GM12878 (cell line): ENCODE data around the gene RBM8A. TPM values are rescaled to one million over a fixed set of nuclear protein-coding genes. Genes with fewer than 3 reads are reported as not detected.

ENCODE experiments used
- ATAC-seq: fragments of 200-7000 bp; cut with Tn5 transposase; 3 replicates; pipeline ENCODE4 v1.9.1; 2020; ENCODE audit warnings: mild to moderate bottlenecking, moderate library complexity
- BruUV-seq: library from RNA; stranded (reverse); fragments of 400-500 nt; replicated peaks from 2 replicates; lab custom pipeline; 2021; lab: Mats Ljungman, UMichigan
- CTCF ChIA-PET: fragments of 300-600 bp; sonication (Branson Sonifier 250); formaldehyde crosslinking; extraction: SDS; loops from one replicate; lab custom pipeline; 2021; ENCODE audit warnings: inconsistent platforms; lab: Yijun Ruan, JAX
- POLR2A ChIA-PET: fragments of 350-600 bp; formaldehyde crosslinking; extraction: SDS; loops from one replicate; lab custom pipeline; 2021; ENCODE audit warnings: inconsistent platforms; lab: Charles Lee
- RAD21 ChIA-PET: fragments of 300-600 bp; sonication (Branson Sonifier 250); formaldehyde crosslinking; loops from one replicate; lab custom pipeline; 2023; ENCODE audit warnings: antibody characterized with exemption; ENCODE audit not compliant: unreplicated experiment; lab: Charles Lee
- SMC1A ChIA-PET: fragments of 300-600 bp; sonication (Branson Sonifier 250); formaldehyde crosslinking; loops from one replicate; lab custom pipeline; 2023; ENCODE audit not compliant: unreplicated experiment, uncharacterized antibody; lab: Charles Lee
- DNase-seq: peaks from one replicate; pipeline ENCODE4 v3.0.0-alpha.2; 2011; ENCODE audit warnings: low read depth, low spot score
- FAIRE-seq: peaks from 3 replicates; lab custom pipeline; 2011; peaks lifted over from hg19 to GRCh38; lab: Jason Lieb, UNC
- H2AFZ ChIP-seq: 2 replicates; pipeline ENCODE4 v1.6.0; 2011; ENCODE audit warnings: low read depth, low read length, control low read depth; ENCODE audit not compliant: control insufficient read depth
- H3K27ac ChIP-seq: 2 replicates; pipeline ENCODE4 v1.5.1; 2011; ENCODE audit warnings: control low read depth; ENCODE audit not compliant: control insufficient read depth, insufficient read depth
- H3K27me3 ChIP-seq, 2 experiments: replicated peaks in 1 of 2; 2 replicates each; pipeline versions ENCODE4 v1.6.0 to v1.6.1; 2011; ENCODE audit warnings: low read length in 1 of 2; ENCODE audit not compliant: control insufficient read depth in 2 of 2, insufficient read depth in 2 of 2
- H3K36me3 ChIP-seq, 2 experiments: 2 replicates each; pipeline ENCODE4 v1.5.1; 2011; ENCODE audit warnings: low read length in 1 of 2; ENCODE audit not compliant: control insufficient read depth in 2 of 2, insufficient read depth in 2 of 2
- H3K4me1 ChIP-seq: 2 replicates; pipeline ENCODE4 v1.6.1; 2011; ENCODE audit warnings: mild to moderate bottlenecking, low read length, moderate library complexity, mixed read lengths; ENCODE audit not compliant: control insufficient read depth, insufficient read depth
- H3K4me2 ChIP-seq: 2 replicates; pipeline ENCODE4 v1.6.0; 2011; ENCODE audit warnings: control low read depth; ENCODE audit not compliant: control insufficient read depth, insufficient read depth
- H3K4me3 ChIP-seq: fragments of 200-600 bp; sonication (generic); 2 replicates; pipeline ENCODE4 v1.5.1; 2016
- H3K79me2 ChIP-seq: 2 replicates; pipeline ENCODE4 v1.6.0; 2011; ENCODE audit warnings: low read length; ENCODE audit not compliant: control insufficient read depth, insufficient read depth
- H3K9ac ChIP-seq: 2 replicates; pipeline ENCODE4 v1.8.0; 2011; ENCODE audit warnings: low read length, control low read depth, mixed read lengths; ENCODE audit not compliant: control insufficient read depth, insufficient read depth
- H3K9me3 ChIP-seq: replicated peaks from 3 replicates; pipeline ENCODE4 v1.5.1; 2011; ENCODE audit warnings: mild to moderate bottlenecking, low read length; ENCODE audit not compliant: control insufficient read depth, insufficient read depth
- H4K20me1 ChIP-seq: 2 replicates; pipeline ENCODE4 v1.6.0; 2011; ENCODE audit not compliant: control insufficient read depth, insufficient read depth
- BMI1 ChIP-seq: fragments of 450-650 bp; IDR thresholded peaks from 2 replicates; pipeline ENCODE4 v1.6.1; 2016; ENCODE audit warnings: mild to moderate bottlenecking, moderate library complexity, borderline replicate concordance
- BRCA1 ChIP-seq: IDR thresholded peaks from 2 replicates; pipeline ENCODE4 v1.6.1; 2011; ENCODE audit warnings: low read depth, low read length, improper control_type of control experiment
- EP300 ChIP-seq, 2 experiments: fragments of 150-350 bp in 1 of 2; IDR thresholded peaks; 2 replicates each; pipeline ENCODE4 v1.6.1; 2011 to 2012; ENCODE audit warnings: low read depth in 2 of 2, low read length in 2 of 2, borderline replicate concordance in 1 of 2, improper control_type of control experiment in 1 of 2, inconsistent platforms in 1 of 2; ENCODE audit not compliant: control insufficient read depth in 1 of 2
- IRF4 ChIP-seq: IDR thresholded peaks from 2 replicates; pipeline ENCODE4 v1.6.1; 2011; ENCODE audit warnings: low read depth, low read length
- KDM1A ChIP-seq: fragments of 200-600 bp; sonication (generic); IDR thresholded peaks from 2 replicates; pipeline ENCODE4 v1.6.1; 2016; ENCODE audit warnings: borderline replicate concordance
- LARP7 ChIP-seq: fragments of 450-650 bp; IDR thresholded peaks from 2 replicates; pipeline ENCODE4 v1.6.1; 2017; ENCODE audit warnings: mild to moderate bottlenecking
- MEF2A ChIP-seq: IDR thresholded peaks from 2 replicates; pipeline ENCODE4 v1.6.1; 2011; ENCODE audit warnings: low read depth, mild to moderate bottlenecking, low read length, moderate library complexity; ENCODE audit not compliant: insufficient read depth
- MYB ChIP-seq: fragments of 150-350 bp; IDR thresholded peaks from 2 replicates; pipeline ENCODE4 v1.6.1; 2014; ENCODE audit warnings: mild to moderate bottlenecking, low read depth, low read length, borderline replicate concordance
- NR2C2 ChIP-seq: IDR thresholded peaks from 2 replicates; pipeline ENCODE4 v1.6.1; 2011; ENCODE audit warnings: borderline replicate concordance, low read depth; ENCODE audit not compliant: control insufficient read depth, insufficient read length
- SMAD5 ChIP-seq: IDR thresholded peaks from 2 replicates; pipeline ENCODE4 v1.6.1; 2016; ENCODE audit warnings: antibody characterized with exemption, low read depth
- SMC3 ChIP-seq: IDR thresholded peaks from 2 replicates; pipeline ENCODE4 v1.6.1; 2011; ENCODE audit warnings: low read length, improper control_type of control experiment, borderline replicate concordance
- STAT1 ChIP-seq: fragments of 450-650 bp; conservative IDR thresholded peaks from 2 replicates; pipeline ENCODE4 v1.6.1; 2014; ENCODE audit warnings: antibody characterized with exemption, mild to moderate bottlenecking
- ZBED1 ChIP-seq: IDR thresholded peaks from 2 replicates; pipeline ENCODE4 v1.6.1; 2016; ENCODE audit warnings: borderline replicate concordance
- WGBS: methylation state at CpG from one replicate; pipeline ENCODE4 v1.1.6; 2016; ENCODE audit warnings: low lambda C conversion rate; ENCODE audit not compliant: insufficient replicate concordance, insufficient coverage; ENCODE audit errors: missing lambda C conversion rate; 5-methylcytosine and 5-hydroxymethylcytosine counted together
- in situ Hi-C: fragments of 300-500 bp; cut with MboI; formaldehyde crosslinking; loops from 9 replicates; pipeline ENCODE4 v1.14.3; 2018; ENCODE audit warnings: mixed read lengths
- intact Hi-C: fragments of 100-400 bp; cut with micrococcal nuclease; formaldehyde crosslinking; loops from one replicate; pipeline ENCODE4 v1.14.2; 2022; ENCODE audit not compliant: unreplicated experiment
- polyA plus RNA-seq, 11 experiments: library from polyadenylated mRNA; depleted of rRNA in 4 of 11; unstranded in 6 of 11; stranded (reverse) in 5 of 11; fragments of >200 nt; fragmentation: Nextera tagmentation in 4 of 11; fragmentation: Illumina TruSeq in 1 of 11; extraction: Ambion mirVana in 4 of 11; extraction: Trizol in 1 of 11; gene quantifications; 1 replicate in 1 of 11; 2 replicates in 10 of 11; pipeline versions ENCODE4 v1.2.1 to v1.2.3, GENCODE V29; 2011 to 2016; ENCODE audit warnings: inconsistent platforms in 2 of 11, missing spikeins in 2 of 11, low read depth in 1 of 11
- total RNA-seq, 4 experiments: library from RNA; depleted of rRNA in 3 of 4; stranded (reverse); fragments of >200 nt in 3 of 4; fragmentation: Illumina TruSeq in 1 of 4; extraction: Trizol in 1 of 4; gene quantifications; 2 replicates each; pipeline versions ENCODE4 v1.2.1 to v1.2.3, GENCODE V29; 2013 to 2021
- TF ChIP-seq, protein P1 (sequence below): fragments of 450-650 bp; IDR thresholded peaks from 2 replicates; pipeline ENCODE4 v1.6.1; 2017; ENCODE audit warnings: mild to moderate bottlenecking
- TF ChIP-seq, protein P2 (sequence below): IDR thresholded peaks from 2 replicates; pipeline ENCODE4 v1.6.1; 2012; ENCODE audit warnings: low read depth, low read length, improper control_type of control experiment
- TF ChIP-seq, protein P3 (sequence below): IDR thresholded peaks from 2 replicates; pipeline ENCODE4 v1.6.1; 2012; ENCODE audit warnings: low read depth, low read length, improper control_type of control experiment

RBM8A gene
- total and polyA plus RNA-seq, 10 of the 15 experiments (the other 5 are each of a cell fraction or from before 2014, with no cell fraction given): 110 to 1,248 (median 248) TPM

DNA sequence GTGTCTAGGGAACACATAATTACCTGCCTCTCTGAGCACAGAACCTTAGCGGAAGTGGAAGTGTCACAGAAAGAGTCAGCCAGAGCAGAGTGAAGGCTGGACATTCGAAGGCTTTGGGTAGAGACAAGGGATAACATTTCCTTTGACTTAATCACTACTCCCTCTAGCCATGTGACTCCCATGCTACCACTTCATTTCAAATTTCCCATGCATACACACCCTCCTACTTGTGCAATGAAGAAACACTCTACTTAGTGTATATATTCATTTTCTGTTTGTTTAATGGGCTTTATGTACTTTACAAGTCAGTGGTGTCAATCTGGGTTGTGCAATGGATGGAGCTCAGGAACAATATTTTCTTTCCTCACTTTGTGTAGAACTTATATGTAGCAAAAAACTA is 48.6 kb downstream of the RBM8A start:
- no peak overlapping the region for H3K27ac ChIP-seq
- in situ Hi-C loops (no loop called here), intact Hi-C loops (no loop called here)
- no peak overlapping the region for H2AFZ ChIP-seq
- peaks cover 0 to under 1% of the 10 kb centered on the region in 2 experiments; a peak in 2 of 4 replicates for H3K27me3 ChIP-seq
- ChIA-PET SMC1A (interaction anchor here (0.9 to 2.4 kb wide), 3 partner anchors 19 to 158 kb away, joined by 3 to 17 read pairs (median 4); partner anchors contain the start of gene PIAS3), POLR2A (no interaction called here), CTCF (interaction anchor here (1.4 to 1.6 kb wide), 2 partner anchors 30 to 154 kb away, joined by 3 to 4 read pairs; no protein-coding TSS in a partner anchor), RAD21 (no interaction called here)
- H3K4me2 ChIP-seq: no peak overlapping the region
- TF ChIP-seq MEF2A: no peak
- no peak for TF ChIP-seq ZBED1
- TF ChIP-seq, protein P1, sequence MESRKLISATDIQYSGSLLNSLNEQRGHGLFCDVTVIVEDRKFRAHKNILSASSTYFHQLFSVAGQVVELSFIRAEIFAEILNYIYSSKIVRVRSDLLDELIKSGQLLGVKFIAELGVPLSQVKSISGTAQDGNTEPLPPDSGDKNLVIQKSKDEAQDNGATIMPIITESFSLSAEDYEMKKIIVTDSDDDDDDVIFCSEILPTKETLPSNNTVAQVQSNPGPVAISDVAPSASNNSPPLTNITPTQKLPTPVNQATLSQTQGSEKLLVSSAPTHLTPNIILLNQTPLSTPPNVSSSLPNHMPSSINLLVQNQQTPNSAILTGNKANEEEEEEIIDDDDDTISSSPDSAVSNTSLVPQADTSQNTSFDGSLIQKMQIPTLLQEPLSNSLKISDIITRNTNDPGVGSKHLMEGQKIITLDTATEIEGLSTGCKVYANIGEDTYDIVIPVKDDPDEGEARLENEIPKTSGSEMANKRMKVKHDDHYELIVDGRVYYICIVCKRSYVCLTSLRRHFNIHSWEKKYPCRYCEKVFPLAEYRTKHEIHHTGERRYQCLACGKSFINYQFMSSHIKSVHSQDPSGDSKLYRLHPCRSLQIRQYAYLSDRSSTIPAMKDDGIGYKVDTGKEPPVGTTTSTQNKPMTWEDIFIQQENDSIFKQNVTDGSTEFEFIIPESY: no peak
- no peak for TF ChIP-seq STAT1
- TF ChIP-seq MYB: no peak
- no peak for TF ChIP-seq NR2C2
- no peak for TF ChIP-seq EP300 (IDR thresholded peaks at IDR 0.05; ENCODE audit: borderline replicate concordance in 1 of 2, control insufficient read depth in 1 of 2, low read depth in 2 of 2, low read length in 2 of 2)
- no peak for TF ChIP-seq BMI1
- no peak for TF ChIP-seq LARP7
- TF ChIP-seq, protein P2, sequence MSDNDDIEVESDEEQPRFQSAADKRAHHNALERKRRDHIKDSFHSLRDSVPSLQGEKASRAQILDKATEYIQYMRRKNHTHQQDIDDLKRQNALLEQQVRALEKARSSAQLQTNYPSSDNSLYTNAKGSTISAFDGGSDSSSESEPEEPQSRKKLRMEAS: no peak
- TF ChIP-seq KDM1A: no peak
- no peak for TF ChIP-seq BRCA1
- TF ChIP-seq, protein P3, sequence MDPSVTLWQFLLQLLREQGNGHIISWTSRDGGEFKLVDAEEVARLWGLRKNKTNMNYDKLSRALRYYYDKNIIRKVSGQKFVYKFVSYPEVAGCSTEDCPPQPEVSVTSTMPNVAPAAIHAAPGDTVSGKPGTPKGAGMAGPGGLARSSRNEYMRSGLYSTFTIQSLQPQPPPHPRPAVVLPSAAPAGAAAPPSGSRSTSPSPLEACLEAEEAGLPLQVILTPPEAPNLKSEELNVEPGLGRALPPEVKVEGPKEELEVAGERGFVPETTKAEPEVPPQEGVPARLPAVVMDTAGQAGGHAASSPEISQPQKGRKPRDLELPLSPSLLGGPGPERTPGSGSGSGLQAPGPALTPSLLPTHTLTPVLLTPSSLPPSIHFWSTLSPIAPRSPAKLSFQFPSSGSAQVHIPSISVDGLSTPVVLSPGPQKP: no peak
- TF ChIP-seq SMAD5: no peak
- no peak for TF ChIP-seq IRF4
- no peak for TF ChIP-seq SMC3
- no peaks in the 10 kb centered on the region for H3K36me3 ChIP-seq
- H3K9ac ChIP-seq: no peak overlapping the region
- 78% methylated on average over 2 of the region's 2 CpGs for WGBS
- no TSS peak for BruUV-seq
- FAIRE-seq (no peak), DNase-seq (no peak), ATAC-seq (no peak)
- no peaks in the 10 kb centered on the region for H4K20me1 ChIP-seq
- H3K4me3 ChIP-seq: no peak overlapping the region
- H3K4me1 ChIP-seq: no peaks in the 10 kb centered on the region
- no peaks in the 10 kb centered on the region for H3K9me3 ChIP-seq
- no peaks in the 10 kb centered on the region for H3K79me2 ChIP-seq
